Endothelial cell of umbilical vein (primary cell): ENCODE results near the gene CDH19. TPM values are rescaled to one million over a fixed set of nuclear protein-coding genes. Genes with fewer than 3 reads are reported as not detected.

Source experiments
- Bru-seq: library from RNA; stranded (reverse); fragments of 400-500 nt; gene quantifications from one replicate; lab custom pipeline; 2021; lab: Mats Ljungman, UMichigan
- BruChase-seq, 2 experiments: library from RNA; stranded (reverse); fragments of 400-500 nt; gene quantifications; one replicate each; lab custom pipeline; 2021; lab: Mats Ljungman, UMichigan
- BruUV-seq: library from RNA; stranded (reverse); fragments of 400-500 nt; replicated peaks from 2 replicates; lab custom pipeline; 2021; lab: Mats Ljungman, UMichigan
- CTCF ChIA-PET: fragments of 300-600, 350-600 bp; sonication (Branson Sonifier 250); formaldehyde crosslinking; loops from one replicate; lab custom pipeline; 2021; ENCODE audit warnings: antibody characterized with exemption, inconsistent platforms; lab: Charles Lee
- POLR2A ChIA-PET: fragments of 300-600, 350-600 bp; sonication (Branson Sonifier 250); formaldehyde crosslinking; loops from one replicate; lab custom pipeline; 2021; ENCODE audit warnings: antibody characterized with exemption, inconsistent platforms; lab: Charles Lee
- DNase-seq: peaks from one replicate; pipeline ENCODE4 v3.0.0-alpha.2; 2011; ENCODE audit warnings: low read depth, low spot score
- FAIRE-seq: peaks from 2 replicates; lab custom pipeline; 2011; peaks lifted over from hg19 to GRCh38; lab: Jason Lieb, UNC
- H2AFZ ChIP-seq: 2 replicates; pipeline ENCODE4 v1.6.0; 2012; ENCODE audit warnings: low read depth, low read length, control low read depth, inconsistent platforms
- H3K27ac ChIP-seq: 2 replicates; pipeline ENCODE4 v1.5.1; 2011; ENCODE audit warnings: low read depth, mild to moderate bottlenecking, control low read depth, low read length, moderate library complexity; ENCODE audit not compliant: insufficient read depth
- H3K27me3 ChIP-seq, 2 experiments: 2 replicates each; pipeline versions ENCODE4 v1.6.0 to v1.6.1; 2011; ENCODE audit warnings: low read length in 2 of 2, mixed read lengths in 1 of 2; ENCODE audit not compliant: control insufficient read depth in 2 of 2, insufficient read depth in 2 of 2
- H3K36me3 ChIP-seq, 2 experiments: 2 replicates in 1 of 2; 3 replicates in 1 of 2; pipeline ENCODE4 v1.5.1; 2011; ENCODE audit warnings: low read length in 2 of 2, mild to moderate bottlenecking in 1 of 2, moderate library complexity in 1 of 2; ENCODE audit not compliant: control insufficient read depth in 2 of 2, insufficient read depth in 2 of 2; ENCODE audit errors: extremely low read depth in 1 of 2
- H3K4me1 ChIP-seq: 3 replicates; pipeline ENCODE4 v1.5.1; 2011; ENCODE audit warnings: mild to moderate bottlenecking, low read length; ENCODE audit not compliant: control insufficient read depth, insufficient read depth; ENCODE audit errors: extremely low read depth
- H3K4me2 ChIP-seq: 2 replicates; pipeline ENCODE4 v1.6.1; 2011; ENCODE audit warnings: low read length, control low read depth, mixed read lengths; ENCODE audit not compliant: insufficient read depth
- H3K4me3 ChIP-seq, 3 experiments: fragments of 200-600 bp in 1 of 3; sonication (generic), shearing (Covaris generic) in 1 of 3; replicated peaks in 1 of 3; 2 replicates each; pipeline ENCODE4 v1.5.1; 2011 to 2016; ENCODE audit warnings: control low read depth in 3 of 3, low read length in 3 of 3, mild to moderate bottlenecking in 2 of 3, inconsistent platforms in 1 of 3, low read depth in 1 of 3, moderate library complexity in 1 of 3; ENCODE audit not compliant: insufficient read depth in 1 of 3
- H3K79me2 ChIP-seq: 2 replicates; pipeline ENCODE4 v1.6.0; 2012; ENCODE audit warnings: low read length, inconsistent platforms; ENCODE audit not compliant: control insufficient read depth, insufficient read depth
- H3K9ac ChIP-seq: replicated peaks from 2 replicates; pipeline ENCODE3; 2011; ENCODE audit warnings: low read length, control low read depth; ENCODE audit not compliant: insufficient read depth; ENCODE audit errors: extremely low read depth
- H3K9me1 ChIP-seq: replicated peaks from 3 replicates; pipeline ENCODE4 v1.6.0; 2011; ENCODE audit warnings: mild to moderate bottlenecking, low read length; ENCODE audit not compliant: control insufficient read depth, insufficient read depth; ENCODE audit errors: extremely low read depth
- H3K9me3 ChIP-seq: replicated peaks from 2 replicates; pipeline ENCODE4 v1.5.1; 2012; ENCODE audit warnings: low read length, inconsistent platforms; ENCODE audit not compliant: control insufficient read depth, insufficient read depth
- H4K20me1 ChIP-seq: replicated peaks from 2 replicates; pipeline ENCODE3; 2011; ENCODE audit warnings: mild to moderate bottlenecking, low read length; ENCODE audit not compliant: control insufficient read depth, insufficient read depth; ENCODE audit errors: extremely low read depth
- CTCF ChIP-seq, 2 donors: IDR thresholded peaks; 1 replicate in 1 of 2; 2 replicates in 1 of 2; pipeline ENCODE4 v1.5.1; 2011; ENCODE audit warnings: low read length in 2 of 2, mild to moderate bottlenecking in 2 of 2, moderate library complexity in 2 of 2, control low read depth in 1 of 2, inconsistent platforms in 1 of 2, low read depth in 1 of 2; ENCODE audit not compliant: insufficient read depth in 1 of 2; ENCODE audit errors: extremely low read depth in 1 of 2
- EZH2 ChIP-seq: IDR thresholded peaks from 2 replicates; pipeline ENCODE4 v1.6.1; 2012; ENCODE audit warnings: borderline replicate concordance, low read depth, mild to moderate bottlenecking, moderate library complexity, low read length, inconsistent platforms; ENCODE audit not compliant: severe bottlenecking
- FOS ChIP-seq: IDR thresholded peaks from 2 replicates; pipeline ENCODE4 v1.6.1; 2011; ENCODE audit warnings: mild to moderate bottlenecking, low read length, moderate library complexity, borderline replicate concordance; ENCODE audit not compliant: insufficient read depth
- GATA2 ChIP-seq: IDR thresholded peaks from 2 replicates; pipeline ENCODE4 v1.7.0; 2011; ENCODE audit warnings: low read depth, mild to moderate bottlenecking, moderate library complexity, mixed read lengths, low read length; ENCODE audit not compliant: insufficient read length, insufficient read depth
- JUN ChIP-seq: IDR thresholded peaks from 2 replicates; pipeline ENCODE4 v1.6.1; 2011; ENCODE audit warnings: borderline replicate concordance, low read depth; ENCODE audit not compliant: insufficient read length, insufficient read depth
- MAX ChIP-seq: IDR thresholded peaks from 2 replicates; pipeline ENCODE4 v1.6.1; 2011; ENCODE audit not compliant: insufficient read depth, insufficient read length
- MYC ChIP-seq: IDR thresholded peaks from one replicate; pipeline ENCODE4 v1.6.1; 2011; ENCODE audit warnings: mild to moderate bottlenecking, low read depth, low read length
- POLR2A ChIP-seq: IDR thresholded peaks from 2 replicates; pipeline ENCODE4 v1.6.1; 2012; ENCODE audit warnings: low read depth, mild to moderate bottlenecking, control low read depth, low read length
- POLR2AphosphoS5 ChIP-seq: IDR thresholded peaks from 2 replicates; pipeline ENCODE4 v1.6.1; 2012; ENCODE audit warnings: low read depth, mild to moderate bottlenecking, control low read depth, low read length, moderate library complexity; ENCODE audit not compliant: insufficient read depth
- dilution Hi-C: fragments of 300-500 bp; cut with MboI; formaldehyde crosslinking; loops from one replicate; pipeline ENCODE4 v1.15.0; 2019; ENCODE audit warnings: low sequenced_read_pairs; ENCODE audit not compliant: extremely low pct_ligation_motif_present
- intact Hi-C: fragments of 100-400 bp; cut with micrococcal nuclease; formaldehyde crosslinking; loops from one replicate; pipeline ENCODE4 v1.10.0; 2022
- long read RNA-seq: library from polyadenylated mRNA; stranded (forward); transcript quantifications from one replicate; pipeline ENCODE4 v2.0.0, GENCODE V29; 2021
- polyA minus RNA-seq, 3 experiments: library from RNA; depleted of rRNA, polyadenylated mRNA; stranded (reverse); fragments of >200 nt; gene quantifications; 1 replicate in 1 of 3; 2 replicates in 2 of 3; pipeline ENCODE4 v1.2.3, GENCODE V29; 2011
- polyA plus RNA-seq, 4 experiments: library from polyadenylated mRNA; depleted of rRNA in 3 of 4; stranded (reverse) in 3 of 4; unstranded in 1 of 4; fragments of >200 nt; gene quantifications; 2 replicates each; pipeline versions ENCODE4 v1.2.1 to v1.2.3, GENCODE V29; 2011 to 2012; ENCODE audit warnings: missing spikeins in 1 of 4
- total RNA-seq: library from RNA; stranded (reverse); gene quantifications from 2 replicates; pipeline ENCODE4 v1.2.3, GENCODE V29; 2021

Gene CDH19, protein sequence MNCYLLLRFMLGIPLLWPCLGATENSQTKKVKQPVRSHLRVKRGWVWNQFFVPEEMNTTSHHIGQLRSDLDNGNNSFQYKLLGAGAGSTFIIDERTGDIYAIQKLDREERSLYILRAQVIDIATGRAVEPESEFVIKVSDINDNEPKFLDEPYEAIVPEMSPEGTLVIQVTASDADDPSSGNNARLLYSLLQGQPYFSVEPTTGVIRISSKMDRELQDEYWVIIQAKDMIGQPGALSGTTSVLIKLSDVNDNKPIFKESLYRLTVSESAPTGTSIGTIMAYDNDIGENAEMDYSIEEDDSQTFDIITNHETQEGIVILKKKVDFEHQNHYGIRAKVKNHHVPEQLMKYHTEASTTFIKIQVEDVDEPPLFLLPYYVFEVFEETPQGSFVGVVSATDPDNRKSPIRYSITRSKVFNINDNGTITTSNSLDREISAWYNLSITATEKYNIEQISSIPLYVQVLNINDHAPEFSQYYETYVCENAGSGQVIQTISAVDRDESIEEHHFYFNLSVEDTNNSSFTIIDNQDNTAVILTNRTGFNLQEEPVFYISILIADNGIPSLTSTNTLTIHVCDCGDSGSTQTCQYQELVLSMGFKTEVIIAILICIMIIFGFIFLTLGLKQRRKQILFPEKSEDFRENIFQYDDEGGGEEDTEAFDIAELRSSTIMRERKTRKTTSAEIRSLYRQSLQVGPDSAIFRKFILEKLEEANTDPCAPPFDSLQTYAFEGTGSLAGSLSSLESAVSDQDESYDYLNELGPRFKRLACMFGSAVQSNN
- total RNA-seq (not detected in 2 replicates), polyA plus RNA-seq (not detected in 2 replicates), polyA minus RNA-seq (not detected in 2 replicates), Bru-seq, nascent RNA (percentile 6 among the genes with signal in this experiment), BruChase-seq, experiment 1, labeled RNA remaining after a 6-hour chase (percentile 2 among the genes with signal in this experiment), BruChase-seq, experiment 2, labeled RNA remaining after a 2-hour chase (not detected)
- polyA plus RNA-seq (2011; cell fraction: cytosol; rRNA removed): not detected in 2 replicates
- polyA plus RNA-seq (2011; cell fraction: nucleus; rRNA removed): not detected in 2 replicates
- polyA plus RNA-seq (2012): not detected in 2 replicates
- not detected for polyA minus RNA-seq (2011; cell fraction: cytosol; rRNA and poly(A)+ RNA removed)
- polyA minus RNA-seq (2011; cell fraction: nucleus; rRNA and poly(A)+ RNA removed): not detected in 2 replicates
- long read RNA-seq: 0 reads

DNA sequence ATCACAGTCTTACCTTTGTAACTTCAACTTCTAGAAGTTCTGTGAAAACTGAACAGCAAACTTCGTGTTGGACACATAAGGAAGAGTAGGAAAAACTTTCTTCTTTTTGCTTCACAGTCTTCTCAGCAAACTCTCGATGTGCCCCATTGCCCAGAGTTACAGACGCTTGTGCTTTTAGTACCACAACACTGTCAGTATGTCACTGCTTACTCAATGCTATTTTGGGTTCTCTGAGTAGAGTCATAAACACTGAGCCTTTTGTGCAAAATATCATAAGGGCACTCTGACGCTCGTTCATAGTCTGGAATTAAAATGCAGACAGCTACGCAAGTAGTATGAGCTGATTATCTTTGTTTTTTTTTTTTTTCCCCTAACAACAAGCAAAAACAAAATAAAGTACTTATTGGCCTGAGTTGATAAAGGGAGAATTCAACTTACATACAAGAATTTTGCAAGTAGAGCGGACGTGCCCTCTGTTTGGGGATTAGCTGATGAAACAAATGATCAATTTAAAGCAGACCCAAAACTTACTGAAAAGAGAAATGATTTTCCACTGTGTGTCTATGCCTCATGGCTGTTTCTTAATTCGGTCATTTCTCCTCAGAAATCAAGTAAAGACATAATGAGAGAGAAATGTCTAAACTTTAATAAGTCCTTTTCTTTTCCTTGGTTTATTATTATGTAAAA lies at the start of gene CDH19:
Gene CDH19 (minus strand): TSS at position 150 of the 687 bp plus-strand sequence. CDS start 31,886 bp downstream, outside the sequence.
- H3K27ac ChIP-seq: no peak within 1 kb of the TSS
- no TSS peak for BruUV-seq
- no peak within 1 kb of the TSS for H3K9ac ChIP-seq
- H3K27me3 ChIP-seq: no peaks in the 10 kb centered on the region
- no peaks in the 10 kb centered on the region for H3K9me3 ChIP-seq
- no peaks in the 10 kb centered on the region for H3K79me2 ChIP-seq
- no peak for TF ChIP-seq MYC
- no peak for TF ChIP-seq POLR2AphosphoS5
- no peak for TF ChIP-seq GATA2
- no peak for TF ChIP-seq MAX
- no peak for TF ChIP-seq FOS
- TF ChIP-seq JUN: no peak
- no peak for TF ChIP-seq EZH2
- TF ChIP-seq CTCF (IDR thresholded peaks at IDR 0.05; ENCODE audit: extremely low read depth in 1 of 2, insufficient read depth in 1 of 2, low read depth in 1 of 2, low read length in 2 of 2): no peak
- no peak for TF ChIP-seq POLR2A
- FAIRE-seq (peak; percentile 38), DNase-seq (no peak)
- no peak within 1 kb of the TSS for H3K4me2 ChIP-seq
- no peaks in the 10 kb centered on the region for H4K20me1 ChIP-seq
- no peak within 1 kb of the TSS for H3K4me3 ChIP-seq
- no peaks in the 10 kb centered on the region for H3K36me3 ChIP-seq
- intact Hi-C loops (no loop called here), dilution Hi-C loops (no loop called here)
- H3K4me1 ChIP-seq: peaks cover 2% of the 10 kb centered on the region
- POLR2A ChIA-PET: no interaction called here
- CTCF ChIA-PET: interaction anchor here (0.8 to 1.6 kb wide), 4 partner anchors 11 to 44 kb away, joined by 3 to 4 read pairs (median 4); no protein-coding TSS in a partner anchor
- no peak within 1 kb of the TSS for H2AFZ ChIP-seq
- H3K9me1 ChIP-seq: no peaks in the 10 kb centered on the region
